Measurements from ENCODE around the gene MS4A15.
"Not testable (repeated sequence)": the region's sequence is repeated elsewhere in the genome, so short reads cannot be mapped to it uniquely, and the experiment has no call there.

Gene MS4A15, protein sequence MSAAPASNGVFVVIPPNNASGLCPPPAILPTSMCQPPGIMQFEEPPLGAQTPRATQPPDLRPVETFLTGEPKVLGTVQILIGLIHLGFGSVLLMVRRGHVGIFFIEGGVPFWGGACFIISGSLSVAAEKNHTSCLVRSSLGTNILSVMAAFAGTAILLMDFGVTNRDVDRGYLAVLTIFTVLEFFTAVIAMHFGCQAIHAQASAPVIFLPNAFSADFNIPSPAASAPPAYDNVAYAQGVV

DNA sequence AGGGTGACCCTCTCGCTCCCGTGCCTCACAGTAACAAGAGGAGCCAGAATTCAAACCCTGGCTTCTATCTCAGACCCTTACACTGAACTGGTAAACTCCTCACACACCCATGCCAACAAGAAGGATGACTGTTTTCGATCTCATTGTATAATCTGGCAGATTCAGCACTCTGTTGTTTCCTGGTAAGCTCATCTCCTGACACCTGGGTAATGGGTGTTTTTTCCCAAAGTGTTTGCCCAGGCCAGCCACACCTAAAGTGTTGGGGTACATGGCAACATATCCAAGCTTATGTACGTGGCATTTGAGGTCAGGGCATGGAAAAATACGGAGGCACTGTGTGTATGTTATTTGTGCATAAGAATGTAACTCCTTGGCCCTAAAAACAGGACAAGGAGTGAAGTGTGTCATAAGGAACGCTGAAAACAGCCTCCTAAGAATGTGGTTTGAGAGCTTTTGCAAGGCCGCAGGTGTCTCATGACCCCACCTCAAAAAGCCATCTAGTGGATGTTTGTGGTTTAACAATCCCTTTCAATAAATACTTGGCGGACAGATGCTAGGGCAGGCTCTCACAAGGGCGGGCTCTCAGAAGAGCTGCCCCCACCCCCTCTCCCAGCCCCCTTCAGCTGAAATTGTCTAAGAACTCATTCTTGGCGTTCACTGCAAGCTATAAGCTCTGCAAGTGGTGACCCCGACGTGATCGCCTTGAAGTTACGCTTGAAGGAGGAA is at the start of gene MS4A15:
Gene MS4A15 (plus strand): TSS at position 561 of the 726 bp plus-strand sequence. CDS start 6,867 bp downstream, outside the sequence.
- DNase-seq (ENCODE audit: low read depth): no peak

- DNase-seq (ENCODE audit: low read depth): no peak
These were observed 49.7 kb upstream of the MS4A15 start for GRCh38 chr11:60706931-60707330.

DNA sequence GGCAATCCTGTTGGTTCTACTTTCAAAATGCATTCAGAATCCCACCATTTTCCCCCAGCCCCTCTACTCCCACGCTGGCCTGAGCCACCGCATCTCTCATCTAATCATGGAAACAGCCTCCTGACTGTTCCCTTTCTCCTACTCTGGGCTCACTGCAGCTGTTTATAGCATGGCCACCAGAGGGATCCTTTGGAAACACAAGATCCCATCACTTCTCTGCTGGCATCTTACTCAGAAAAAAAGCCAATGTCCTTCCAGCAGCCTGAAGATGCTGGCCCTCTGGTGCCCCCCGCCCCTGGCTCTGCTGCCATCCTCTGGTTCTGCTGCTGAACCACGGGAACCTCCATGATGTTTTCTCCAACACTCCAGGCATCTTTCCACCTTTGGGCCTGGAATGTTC is 46.2 kb upstream of the MS4A15 start:
- no peak for DNase-seq (ENCODE audit: low read depth)

GRCh38 chr11:60711276-60711675 is 45.4 kb upstream of the MS4A15 start:
- DNase-seq (ENCODE audit: low read depth): no peak

DNA sequence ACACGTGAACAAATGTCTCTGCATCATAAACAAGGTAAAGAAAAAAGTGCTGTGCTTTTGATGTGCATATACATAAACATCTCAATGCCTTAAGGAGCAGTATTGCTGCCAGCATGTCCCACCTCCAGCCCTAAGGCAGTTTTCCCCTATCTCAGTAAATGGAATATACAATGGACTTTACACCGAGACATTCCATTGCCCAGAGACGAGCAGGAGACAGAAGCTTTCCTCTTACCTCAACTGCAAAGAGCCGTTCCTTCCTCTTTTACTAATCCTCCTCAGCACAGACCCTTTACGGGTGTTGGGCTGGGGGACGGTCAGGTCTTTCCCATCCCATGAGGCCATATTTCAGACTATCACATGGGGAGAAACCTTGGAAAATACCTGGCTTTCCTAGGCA is 43.2 kb upstream of the MS4A15 start:
- not testable (repeated sequence) for DNase-seq (ENCODE audit: low read depth)

GRCh38 chr11:60717956-60718355 is 38.7 kb upstream of the MS4A15 start:
- DNase-seq (ENCODE audit: low read depth): no peak

DNA sequence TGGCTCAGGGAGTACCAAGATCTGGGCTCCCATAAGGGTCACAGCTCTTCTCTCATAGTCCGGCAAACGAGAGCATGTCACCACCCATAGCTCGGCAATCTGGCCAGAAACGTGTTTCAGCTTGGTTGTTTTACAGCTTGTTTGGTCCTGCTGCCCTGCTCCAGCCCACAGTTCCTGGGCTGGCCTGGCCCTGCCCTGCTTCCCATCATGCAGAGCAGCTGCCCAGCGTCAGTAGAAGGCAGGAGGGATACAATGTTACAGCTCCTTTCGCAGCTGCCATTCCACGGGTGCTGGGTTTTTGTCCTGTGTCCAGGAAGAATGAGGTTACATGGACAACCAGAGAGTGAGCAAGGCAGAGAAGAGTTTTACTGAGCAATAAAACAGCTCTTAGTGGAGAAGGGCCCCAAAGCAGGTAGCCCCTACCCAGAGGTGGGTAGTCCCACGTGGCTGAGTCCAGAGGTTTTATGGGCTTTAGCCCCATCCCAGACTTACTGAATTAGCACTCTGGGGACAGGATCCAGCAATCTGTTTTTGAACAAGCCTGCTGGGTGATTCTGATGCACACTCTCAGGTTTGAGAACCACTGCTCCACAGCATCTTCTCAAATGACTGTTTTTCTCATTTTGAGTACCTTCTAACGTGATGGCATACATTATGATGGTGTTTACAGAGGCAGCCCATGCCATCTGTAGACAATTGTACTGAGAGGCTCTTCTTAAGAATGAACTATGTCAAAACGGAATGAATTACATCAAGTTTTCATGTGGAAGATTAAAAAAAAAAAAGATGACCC is 37.9 kb upstream of the MS4A15 start:
- DNase-seq (ENCODE audit: low read depth): no peak

- DNase-seq (ENCODE audit: low read depth): no peak
These were observed 37.3 kb upstream of the MS4A15 start for GRCh38 chr11:60719391-60719790.

GRCh38 chr11:60720460-60720859 is 36.2 kb upstream of the MS4A15 start:
- no peak for DNase-seq (ENCODE audit: low read depth)

- DNase-seq (ENCODE audit: low read depth): no peak
These were observed 32.2 kb upstream of the MS4A15 start, which contains the start of gene MS4A18 for GRCh38 chr11:60724420-60724819. MS4A18 (plus strand) TSS chr11:60724720.

DNA sequence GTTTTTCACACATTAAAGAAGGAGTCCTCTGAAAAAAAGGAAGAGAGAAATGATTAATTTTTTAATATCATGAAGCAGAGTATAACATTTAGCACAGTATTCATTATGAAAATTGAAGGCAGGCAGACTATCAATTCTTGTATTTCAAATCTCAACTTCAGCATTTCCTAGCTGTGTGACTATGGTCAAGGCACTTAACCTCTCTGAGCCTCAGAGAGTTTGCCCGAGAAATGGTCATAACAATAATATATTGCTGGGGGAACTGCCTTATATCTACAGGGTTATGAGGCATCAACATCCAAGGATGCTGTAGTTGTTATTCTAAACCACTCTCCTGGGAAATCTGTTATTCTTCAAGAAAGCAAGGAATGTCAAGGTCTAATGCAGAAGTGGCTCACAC is 31.1 kb upstream of the MS4A15 start:
- no peak for DNase-seq (ENCODE audit: low read depth)

- DNase-seq (ENCODE audit: low read depth): no peak
These were observed 25.1 kb upstream of the MS4A15 start for GRCh38 chr11:60731586-60731985.

GRCh38 chr11:60734279-60734678 is 22.4 kb upstream of the MS4A15 start:
- no peak for DNase-seq (ENCODE audit: low read depth)

DNA sequence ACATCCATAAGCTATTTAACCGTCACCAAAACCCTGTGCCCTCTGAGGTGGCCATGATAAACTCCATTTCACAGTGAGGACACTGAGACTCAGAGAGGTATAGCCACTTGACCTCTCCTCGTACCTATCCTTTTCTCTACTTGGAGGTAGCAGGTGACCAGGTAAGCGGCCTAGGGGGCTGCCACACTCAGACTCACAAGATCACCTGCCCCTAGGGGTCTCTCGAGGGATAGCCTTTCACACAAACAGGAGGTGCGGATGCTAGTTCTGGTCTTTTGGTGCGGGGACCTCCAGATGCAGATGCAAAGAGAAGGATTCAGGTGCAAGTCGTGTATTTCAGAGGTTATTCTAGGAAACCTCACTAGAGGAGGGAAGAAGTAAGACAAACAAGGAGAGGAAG is 17.6 kb upstream of the MS4A15 start:
- DNase-seq (ENCODE audit: low read depth): no peak

DNA sequence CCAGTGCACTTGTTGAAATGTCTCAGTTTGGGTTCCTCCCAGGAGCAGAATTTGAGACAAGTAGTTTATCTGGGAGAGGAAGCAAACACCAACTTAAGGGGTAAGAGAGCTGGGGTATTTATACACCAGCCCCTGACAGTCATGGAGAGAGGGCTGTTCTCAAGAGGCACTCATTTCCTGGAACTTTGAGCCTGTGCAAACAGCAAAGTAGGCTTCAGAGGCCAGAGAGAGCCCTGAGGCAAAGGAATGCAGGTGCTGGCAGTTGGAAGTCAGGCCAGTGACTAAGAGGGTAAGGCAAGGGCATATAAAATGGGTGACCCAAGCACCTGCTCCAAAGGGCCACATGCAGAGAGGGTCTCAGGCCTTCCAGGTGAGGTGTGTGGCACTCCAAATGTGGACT is 16.1 kb upstream of the MS4A15 start:
- no peak for DNase-seq (ENCODE audit: low read depth)

DNA sequence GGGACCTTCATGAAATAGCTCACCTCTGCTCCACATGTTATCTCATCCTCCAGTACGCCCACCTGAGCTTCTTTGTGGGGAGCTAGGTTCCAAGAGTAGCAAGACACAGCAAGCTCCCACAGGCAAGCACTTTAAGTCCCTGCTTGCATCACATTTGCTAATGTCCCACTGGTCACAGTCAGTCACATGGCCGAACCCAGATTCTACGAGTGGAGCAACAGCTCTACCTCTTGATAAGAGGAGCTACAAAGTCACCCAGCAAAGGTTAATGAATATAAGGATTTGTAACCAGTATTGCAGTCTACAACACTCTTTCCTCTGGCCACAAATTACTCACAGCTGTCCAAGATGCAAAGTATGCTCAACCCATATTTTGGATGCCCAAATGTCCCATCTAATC is 15.2 kb upstream of the MS4A15 start:
- DNase-seq (ENCODE audit: low read depth): no peak

DNA sequence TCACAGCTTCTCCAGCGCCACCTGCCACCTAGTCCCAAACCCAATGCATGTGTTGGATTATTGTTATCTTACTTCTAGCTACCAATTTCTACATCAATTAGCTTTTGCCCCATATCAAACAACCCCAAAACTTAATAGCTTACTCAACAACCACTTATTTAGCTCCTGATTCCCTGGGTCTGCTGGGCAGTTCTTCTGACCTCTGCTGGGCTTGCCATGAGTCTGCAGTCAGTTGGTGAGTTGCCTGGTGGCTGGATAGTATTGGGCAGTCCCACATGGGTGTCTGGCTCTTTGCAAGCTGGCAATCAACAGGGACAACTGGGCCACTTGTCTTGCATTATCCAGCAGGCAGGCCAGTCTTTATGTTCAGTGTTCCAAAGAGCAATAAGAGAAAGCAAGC is 13.6 kb upstream of the MS4A15 start:
- no peak for DNase-seq (ENCODE audit: low read depth)

- no peak for DNase-seq (ENCODE audit: low read depth)
These were observed 12.6 kb upstream of the MS4A15 start for GRCh38 chr11:60744114-60744513.

GRCh38 chr11:60747359-60747873 is 9.3 kb upstream of the MS4A15 start:
- no peak for DNase-seq (ENCODE audit: low read depth)

GRCh38 chr11:60748225-60748624 is 8.4 kb upstream of the MS4A15 start:
- no peak for DNase-seq (ENCODE audit: low read depth)

- DNase-seq (ENCODE audit: low read depth): no peak
These were observed 7.8 kb upstream of the MS4A15 start for GRCh38 chr11:60748821-60749220.

DNA sequence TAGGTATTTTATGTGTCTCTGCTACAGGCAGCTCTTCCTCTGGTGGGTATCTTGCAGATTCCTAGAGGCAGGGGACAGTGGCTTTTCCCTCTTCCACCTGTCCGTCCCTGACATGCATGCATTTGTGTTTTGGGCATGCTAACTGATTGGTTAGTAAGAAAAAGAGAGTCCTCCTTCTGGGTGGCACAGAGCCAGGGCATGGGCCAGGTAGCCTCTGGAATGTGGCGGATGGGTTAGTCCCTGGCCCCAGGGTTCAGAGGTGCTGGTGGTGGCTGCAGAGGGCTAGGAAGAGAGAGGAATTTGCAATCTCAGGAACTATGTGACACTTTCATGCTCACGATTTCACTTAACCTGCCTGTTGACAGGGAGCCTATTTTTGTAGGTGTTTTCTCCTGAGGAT is 5.8 kb upstream of the MS4A15 start:
- no peak for DNase-seq (ENCODE audit: low read depth)

DNA sequence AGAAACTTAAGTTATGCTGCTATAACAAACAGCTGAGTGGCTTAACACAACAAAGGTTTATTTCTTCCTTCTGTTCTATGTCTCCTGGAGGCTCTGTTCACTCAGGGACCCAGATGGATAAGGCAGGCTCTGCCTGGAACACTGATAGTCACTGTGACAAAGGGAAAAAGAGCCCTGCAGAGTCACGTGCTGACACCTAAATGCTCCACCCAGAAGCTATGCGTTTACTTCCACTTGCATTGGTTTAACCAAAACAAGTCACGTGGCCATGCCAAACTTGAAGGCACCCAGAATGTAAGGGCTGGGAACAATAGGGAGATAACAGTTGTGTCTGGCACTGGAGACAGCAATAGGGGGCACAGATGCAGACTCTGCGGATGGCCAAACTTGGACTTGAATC is 3.4 kb upstream of the MS4A15 start:
- DNase-seq (ENCODE audit: low read depth): no peak
